T1000 (cell line): ENCODE measurements around the gene NATD1.
"Not testable (repeated sequence)": the region's sequence is repeated elsewhere in the genome, so short reads cannot be mapped to it uniquely, and the experiment has no call there.

Experiments
- DNase-seq: peaks from one replicate; lab custom pipeline; 2025; ENCODE audit warnings: mixed read lengths; lab: John Stamatoyannopoulos, UW

NATD1 gene

GRCh38 chr17:21192414-21192813, 60.8 kb downstream of the NATD1 start:
- DNase-seq: not testable (repeated sequence)

DNA sequence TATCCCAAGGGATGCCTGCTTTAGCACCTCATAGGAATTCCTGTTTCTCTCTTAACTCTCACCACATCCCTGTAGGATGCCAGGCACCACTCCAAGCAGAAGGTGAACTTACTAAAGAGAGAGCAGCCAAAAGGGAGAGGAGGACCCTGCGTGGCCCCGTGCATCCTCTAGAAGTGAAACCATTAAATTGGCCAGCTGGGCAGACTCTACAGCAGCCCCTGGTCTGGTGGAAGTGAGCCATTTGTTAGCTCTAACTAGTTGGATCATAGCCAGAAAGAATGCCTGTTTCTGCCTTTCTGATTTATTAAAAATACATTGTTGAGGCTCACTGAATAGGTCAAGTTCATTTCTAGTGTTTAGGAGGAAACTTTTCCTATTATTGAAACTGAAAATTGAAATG, 61.5 kb downstream of the NATD1 start:
- DNase-seq: no peak

DNA sequence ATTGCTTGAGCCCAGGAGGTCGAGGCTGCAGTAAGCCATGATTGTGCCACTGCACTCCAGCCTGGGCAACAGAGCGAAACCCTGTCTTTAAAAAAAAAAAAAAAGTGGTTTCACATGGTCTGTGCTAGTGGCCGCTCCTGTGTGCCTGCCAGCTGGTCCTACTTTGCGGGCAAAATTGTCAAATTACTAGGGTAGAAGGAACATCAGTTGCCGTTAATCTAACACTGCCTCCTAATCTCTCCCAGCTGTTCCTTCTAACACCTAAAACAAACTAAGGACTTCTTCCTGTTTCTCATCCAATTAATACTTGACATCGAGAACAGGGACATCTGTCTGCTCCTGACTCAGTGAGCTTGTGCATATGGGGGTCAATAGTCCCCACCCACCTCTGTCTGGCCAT, 63.1 kb downstream of the NATD1 start:
- no peak for DNase-seq

- DNase-seq: no peak
Observed at GRCh38 chr17:21189361-21189760, 63.8 kb downstream of the NATD1 start.
